H9 (cell line): ENCODE measurements around the gene PDZD7. TPM values are rescaled to one million over a fixed set of nuclear protein-coding genes. Genes with fewer than 3 reads are reported as not detected.
A peak's percentile ranks its signal among the peaks of the same experiment; 100 is the strongest.

Source experiments
- DNase-seq: peaks from one replicate; pipeline ENCODE4 v3.0.0-alpha.2; 2017
- H2AFZ ChIP-seq: one replicate; pipeline ENCODE4 v1.6.1; 2013; ENCODE audit warnings: mild to moderate bottlenecking, low read length, control low read depth, moderate library complexity
- H2AK5ac ChIP-seq: 2 replicates; pipeline ENCODE4 v1.6.1; 2013; ENCODE audit warnings: low read length, control low read depth, mixed read lengths; ENCODE audit not compliant: insufficient read length
- H2BK120ac ChIP-seq: one replicate; pipeline ENCODE4 v1.6.1; 2013; ENCODE audit warnings: low read depth, mild to moderate bottlenecking, low read length, control low read depth, inconsistent platforms; ENCODE audit not compliant: poor library complexity, severe bottlenecking
- H2BK12ac ChIP-seq: 2 replicates; pipeline ENCODE4 v1.6.1; 2013; ENCODE audit warnings: low read length, control low read depth, mixed read lengths, low read depth; ENCODE audit not compliant: insufficient read length
- H2BK15ac ChIP-seq: 2 replicates; pipeline ENCODE4 v1.6.1; 2013; ENCODE audit warnings: low read depth, low read length, control low read depth
- H2BK20ac ChIP-seq: one replicate; pipeline ENCODE4 v1.6.1; 2013; ENCODE audit warnings: low read depth, mild to moderate bottlenecking, low read length, control low read depth, inconsistent platforms; ENCODE audit not compliant: poor library complexity, severe bottlenecking
- H2BK5ac ChIP-seq: 2 replicates; pipeline ENCODE4 v1.6.1; 2013; ENCODE audit warnings: low read length, control low read depth, mixed read lengths; ENCODE audit not compliant: insufficient read length
- H3K14ac ChIP-seq: 2 replicates; pipeline ENCODE4 v1.6.1; 2013; ENCODE audit warnings: low read length, control low read depth; ENCODE audit not compliant: insufficient read depth
- H3K18ac ChIP-seq: 2 replicates; pipeline ENCODE4 v1.6.1; 2013; ENCODE audit warnings: low read depth, mild to moderate bottlenecking, mixed read lengths, low read length, control low read depth; ENCODE audit not compliant: insufficient read length
- H3K23ac ChIP-seq: 2 replicates; pipeline ENCODE4 v1.6.1; 2013; ENCODE audit warnings: low read length, control low read depth, mixed read lengths, low read depth; ENCODE audit not compliant: insufficient read length
- H3K23me2 ChIP-seq: 2 replicates; pipeline ENCODE4 v1.6.1; 2013; ENCODE audit warnings: low read depth, mild to moderate bottlenecking, mixed read lengths, low read length, control low read depth; ENCODE audit not compliant: insufficient read length, poor library complexity, severe bottlenecking
- H3K27ac ChIP-seq: 2 replicates; pipeline ENCODE4 v1.5.1; 2013; ENCODE audit warnings: low read length, control low read depth, mixed read lengths, low read depth; ENCODE audit not compliant: insufficient read length
- H3K27me3 ChIP-seq: 2 replicates; pipeline ENCODE4 v1.6.1; 2013; ENCODE audit warnings: low read length, control low read depth, inconsistent platforms; ENCODE audit not compliant: insufficient read depth
- H3K4ac ChIP-seq: 2 replicates; pipeline ENCODE4 v1.6.1; 2013; ENCODE audit warnings: low read depth, mild to moderate bottlenecking, control low read depth, inconsistent platforms, low read length, moderate library complexity
- H3K4me1 ChIP-seq: 2 replicates; pipeline ENCODE4 v1.6.1; 2013; ENCODE audit warnings: low read length, control low read depth, inconsistent platforms; ENCODE audit not compliant: insufficient read depth
- H3K4me2 ChIP-seq: 2 replicates; pipeline ENCODE4 v1.6.1; 2013; ENCODE audit warnings: low read length, control low read depth, mixed read lengths; ENCODE audit not compliant: insufficient read length, insufficient read depth
- H3K56ac ChIP-seq: 2 replicates; pipeline ENCODE4 v1.6.1; 2013; ENCODE audit warnings: low read depth, mild to moderate bottlenecking, mixed read lengths, low read length, control low read depth; ENCODE audit not compliant: insufficient read length
- H3K79me1 ChIP-seq: 2 replicates; pipeline ENCODE4 v1.6.1; 2013; ENCODE audit warnings: low read depth, mild to moderate bottlenecking, moderate library complexity, low read length, control low read depth, inconsistent platforms; ENCODE audit not compliant: insufficient read depth, poor library complexity, severe bottlenecking
- H3K79me2 ChIP-seq: 2 replicates; pipeline ENCODE4 v1.6.1; 2013; ENCODE audit warnings: low read length, control low read depth, inconsistent platforms; ENCODE audit not compliant: insufficient read depth
- H3K9ac ChIP-seq: 2 replicates; pipeline ENCODE4 v1.6.1; 2013; ENCODE audit warnings: low read length, control low read depth, mixed read lengths; ENCODE audit not compliant: insufficient read length; ENCODE audit errors: extremely low read depth
- H3K9me3 ChIP-seq: one replicate; pipeline ENCODE4 v1.6.1; 2013; ENCODE audit warnings: low read depth, low read length, inconsistent platforms; ENCODE audit not compliant: control insufficient read depth
- H3T11ph ChIP-seq: one replicate; pipeline ENCODE4 v1.6.1; 2013; ENCODE audit warnings: mild to moderate bottlenecking, low read length, control low read depth, inconsistent platforms
- H4K20me1 ChIP-seq: one replicate; pipeline ENCODE4 v1.6.1; 2013; ENCODE audit not compliant: control insufficient read depth, insufficient read length, insufficient read depth
- H4K5ac ChIP-seq: 2 replicates; pipeline ENCODE4 v1.6.1; 2013; ENCODE audit warnings: low read depth, mild to moderate bottlenecking, mixed read lengths, low read length, control low read depth; ENCODE audit not compliant: insufficient read length
- H4K8ac ChIP-seq: replicated peaks from 2 replicates; pipeline ENCODE4 v1.6.1; 2013; ENCODE audit warnings: low read length, control low read depth, mixed read lengths, low read depth; ENCODE audit not compliant: insufficient read length
- H4K91ac ChIP-seq: 2 replicates; pipeline ENCODE4 v1.6.1; 2013; ENCODE audit warnings: low read depth, mild to moderate bottlenecking, moderate library complexity, mixed read lengths, low read length, control low read depth; ENCODE audit not compliant: insufficient read length
- H3K27ac Mint-ChIP-seq, 3 experiments: 2 replicates in 2 of 3; 3 replicates in 1 of 3; pipeline ENCODE4 v1.8.0; 2020 to 2021; ENCODE audit warnings: mixed read lengths in 3 of 3, mild to moderate bottlenecking in 1 of 3, moderate library complexity in 1 of 3
- H3K27me3 Mint-ChIP-seq: 2 replicates; pipeline ENCODE4 v1.8.0; 2021; ENCODE audit warnings: low read depth, mild to moderate bottlenecking, moderate library complexity, mixed read lengths
- H3K36me3 Mint-ChIP-seq, 3 experiments: 2 replicates in 2 of 3; 3 replicates in 1 of 3; pipeline ENCODE4 v1.8.0; 2020 to 2021; ENCODE audit warnings: low read depth in 3 of 3, mixed read lengths in 3 of 3; ENCODE audit not compliant: insufficient read depth in 1 of 3
- H3K4me1 Mint-ChIP-seq, 2 experiments: 2 replicates each; pipeline ENCODE4 v1.8.0; 2020; ENCODE audit warnings: mixed read lengths in 2 of 2
- H3K4me3 Mint-ChIP-seq, 2 experiments: 2 replicates in 1 of 2; 3 replicates in 1 of 2; pipeline ENCODE4 v1.8.0; 2020 to 2021; ENCODE audit warnings: mild to moderate bottlenecking in 2 of 2, mixed read lengths in 2 of 2, moderate library complexity in 1 of 2
- H3K9me3 Mint-ChIP-seq, 2 experiments: 2 replicates in 1 of 2; 3 replicates in 1 of 2; pipeline ENCODE4 v1.8.0; 2020; ENCODE audit warnings: mild to moderate bottlenecking in 2 of 2, mixed read lengths in 2 of 2, moderate library complexity in 1 of 2
- WGBS: extraction: QIAGEN DNeasy Blood & Tissue Kit; methylation state at CpG from one replicate; pipeline ENCODE4 v1.1.7; 2013; ENCODE audit warnings: missing lambda C conversion rate, low lambda C conversion rate, mixed read lengths; ENCODE audit not compliant: insufficient read length; ENCODE audit errors: extremely low coverage; 5-methylcytosine and 5-hydroxymethylcytosine counted together
- total RNA-seq: library from RNA; stranded (reverse); gene quantifications from 2 replicates; pipeline ENCODE4 v1.2.1, GENCODE V29; 2021
- TF ChIP-seq, protein P1 (sequence below): fragments of 200-600 bp; sonication (generic); conservative IDR thresholded peaks from 3 replicates; pipeline ENCODE4 v1.8.0; 2021; ENCODE audit warnings: antibody characterized with exemption, mild to moderate bottlenecking

Gene PDZD7
- total RNA-seq, 1 experiment from 2014 or later = 2.0 TPM

- TF ChIP-seq, protein P1, sequence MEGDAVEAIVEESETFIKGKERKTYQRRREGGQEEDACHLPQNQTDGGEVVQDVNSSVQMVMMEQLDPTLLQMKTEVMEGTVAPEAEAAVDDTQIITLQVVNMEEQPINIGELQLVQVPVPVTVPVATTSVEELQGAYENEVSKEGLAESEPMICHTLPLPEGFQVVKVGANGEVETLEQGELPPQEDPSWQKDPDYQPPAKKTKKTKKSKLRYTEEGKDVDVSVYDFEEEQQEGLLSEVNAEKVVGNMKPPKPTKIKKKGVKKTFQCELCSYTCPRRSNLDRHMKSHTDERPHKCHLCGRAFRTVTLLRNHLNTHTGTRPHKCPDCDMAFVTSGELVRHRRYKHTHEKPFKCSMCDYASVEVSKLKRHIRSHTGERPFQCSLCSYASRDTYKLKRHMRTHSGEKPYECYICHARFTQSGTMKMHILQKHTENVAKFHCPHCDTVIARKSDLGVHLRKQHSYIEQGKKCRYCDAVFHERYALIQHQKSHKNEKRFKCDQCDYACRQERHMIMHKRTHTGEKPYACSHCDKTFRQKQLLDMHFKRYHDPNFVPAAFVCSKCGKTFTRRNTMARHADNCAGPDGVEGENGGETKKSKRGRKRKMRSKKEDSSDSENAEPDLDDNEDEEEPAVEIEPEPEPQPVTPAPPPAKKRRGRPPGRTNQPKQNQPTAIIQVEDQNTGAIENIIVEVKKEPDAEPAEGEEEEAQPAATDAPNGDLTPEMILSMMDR = no peak
- Histone ChIP-seq H3K18ac (no peak overlapping the region), H3K27ac (no peak overlapping the region), H3K14ac (no peak overlapping the region), H2AFZ (no peak overlapping the region), H2BK120ac (no peak overlapping the region), H4K20me1 (no peaks in the 10 kb centered on the region), H2AK5ac (no peak overlapping the region), H3K27me3 (peaks cover 45% of the 10 kb centered on the region), H3K4me1 (no peaks in the 10 kb centered on the region; the same call in 1 of the 2 replicates), H3K4me2 (peak overlapping the region; percentile 69), H4K5ac (no peak overlapping the region), H2BK5ac (no peak overlapping the region), H3K23me2 (peaks cover 25% of the 10 kb centered on the region), H4K91ac (no peak overlapping the region), H3T11ph (no peak overlapping the region), H3K23ac (no peak overlapping the region), H2BK12ac (no peak overlapping the region), H3K4ac (no peak overlapping the region), H3K56ac (no peak overlapping the region), H3K9me3 (no peaks in the 10 kb centered on the region), H3K9ac (no peak overlapping the region), H3K79me1 (no peaks in the 10 kb centered on the region), H4K8ac (no peak overlapping the region), H2BK15ac (no peak overlapping the region), H3K79me2 (no peaks in the 10 kb centered on the region), H2BK20ac (no peak overlapping the region)
- WGBS = no CpG with 5 or more reads among the region's 31 CpGs
- H3K4me3 Mint-ChIP-seq = peak overlapping the region; percentile 71 to 87
- H3K27ac Mint-ChIP-seq = no peak overlapping the region
- no peaks in the 10 kb centered on the region; a peak in 1 of 5 replicates for H3K9me3 Mint-ChIP-seq
- H3K27me3 Mint-ChIP-seq = peaks cover 71% of the 10 kb centered on the region
- peaks cover 19 to 29% of the 10 kb centered on the region in 2 experiments for H3K4me1 Mint-ChIP-seq
- no peaks in the 10 kb centered on the region; a peak in 1 of 7 replicates for H3K36me3 Mint-ChIP-seq
- no peak for DNase-seq
Observed at GRCh38 chr10:101066896-101067355, 36.0 kb upstream of the PDZD7 start.
